Measurements from ENCODE around the gene IFT80. TPM values are rescaled to one million over a fixed set of nuclear protein-coding genes. Genes with fewer than 3 reads are reported as not detected.

IFT80 gene
- total RNA-seq, 6 donors from 2014 or later, result 12.1 to 68.1 (median 28.4) TPM

- no peak for ATAC-seq (ENCODE audit: low FRiP score in 2 of 2)
- Histone ChIP-seq H3K27me3 (peaks cover 0 to 3% (median 0%) of the 10 kb centered on the region in 4 donors), H3K36me3 (no peaks in the 10 kb centered on the region), H3K4me3 (no peak overlapping the region), H3K9me3 (no peaks in the 10 kb centered on the region), H3K27ac (no peak overlapping the region), H3K4me1 (peaks cover 0 to 3% (median 2%) of the 10 kb centered on the region in 4 donors)
- TF ChIP-seq CTCF (IDR thresholded peaks at IDR 0.05), result no peak
- TF ChIP-seq POLR2A (IDR thresholded peaks at IDR 0.05), result no peak
- TF ChIP-seq EP300 (IDR thresholded peaks at IDR 0.05), result no peak
- no peak for TF ChIP-seq POLR2AphosphoS5 (IDR thresholded peaks at IDR 0.05)
- 84 to 100% methylated on average over 1 of the region's 1 CpG for WGBS, 2 donors
- no peak for DNase-seq
These were observed 45.4 kb upstream of the IFT80 start for GRCh38 chr3:160444411-160444810.

GRCh38 chr3:160440687-160441086 lies 41.7 kb upstream of the IFT80 start:
- Histone ChIP-seq H3K4me3 (no peak overlapping the region), H3K4me1 (no peaks in the 10 kb centered on the region), H3K27me3 (no peaks in the 10 kb centered on the region), H3K9me3 (no peaks in the 10 kb centered on the region), H3K27ac (no peak overlapping the region), H3K36me3 (no peaks in the 10 kb centered on the region)
- no peak for ATAC-seq (ENCODE audit: low FRiP score in 2 of 2)
- TF ChIP-seq POLR2AphosphoS5 (IDR thresholded peaks at IDR 0.05) (no peak), CTCF (IDR thresholded peaks at IDR 0.05) (no peak), POLR2A (IDR thresholded peaks at IDR 0.05) (no peak), EP300 (IDR thresholded peaks at IDR 0.05) (no peak)
- WGBS, 2 donors, result 96 to 99% methylated on average over 7 of the region's 7 CpGs
- DNase-seq, result no peak

- Histone ChIP-seq H3K27me3 (no peaks in the 10 kb centered on the region), H3K27ac (no peak overlapping the region), H3K4me3 (no peak overlapping the region), H3K36me3 (peaks cover 4 to 32% (median 7%) of the 10 kb centered on the region in 4 donors), H3K4me1 (no peaks in the 10 kb centered on the region), H3K9me3 (no peaks in the 10 kb centered on the region)
- TF ChIP-seq EP300 (IDR thresholded peaks at IDR 0.05), result no peak
- no peak for TF ChIP-seq POLR2AphosphoS5 (IDR thresholded peaks at IDR 0.05)
- TF ChIP-seq POLR2A (IDR thresholded peaks at IDR 0.05), result no peak
- TF ChIP-seq CTCF (IDR thresholded peaks at IDR 0.05), result no peak
- DNase-seq (no peak), ATAC-seq (ENCODE audit: low FRiP score in 2 of 2) (no peak)
- 84 to 93% methylated on average over 5 of the region's 5 CpGs for WGBS, 2 donors
These were observed 38.0 kb upstream of the IFT80 start for GRCh38 chr3:160437083-160437455.

GRCh38 chr3:160435747-160436146 lies 36.7 kb upstream of the IFT80 start:
- no peaks in the 10 kb centered on the region for H3K4me1 ChIP-seq
- H3K4me3 ChIP-seq, result no peak overlapping the region
- H3K9me3 ChIP-seq, result no peaks in the 10 kb centered on the region
- ATAC-seq (ENCODE audit: low FRiP score in 2 of 2) (no peak), DNase-seq (no peak)
- peaks cover 15 to 45% (median 17%) of the 10 kb centered on the region in 4 donors for H3K36me3 ChIP-seq
- no peak for TF ChIP-seq EP300 (IDR thresholded peaks at IDR 0.05)
- TF ChIP-seq CTCF (IDR thresholded peaks at IDR 0.05), result no peak
- TF ChIP-seq POLR2AphosphoS5 (IDR thresholded peaks at IDR 0.05), result no peak
- no peak for TF ChIP-seq POLR2A (IDR thresholded peaks at IDR 0.05)
- H3K27ac ChIP-seq, result no peak overlapping the region
- no peaks in the 10 kb centered on the region for H3K27me3 ChIP-seq
- 93 to 97% methylated on average over 1 of the region's 1 CpG for WGBS, 2 donors

GRCh38 chr3:160435095-160435494 lies 36.1 kb upstream of the IFT80 start:
- 97 to 100% methylated on average over 2 of the region's 2 CpGs for WGBS, 2 donors

More at GRCh38 chr3:160435095-160435494, 36.1 kb upstream of the IFT80 start:
- no peak for DNase-seq
- no peak for TF ChIP-seq POLR2A (IDR thresholded peaks at IDR 0.05)
- TF ChIP-seq EP300 (IDR thresholded peaks at IDR 0.05), result no peak
- no peak for TF ChIP-seq CTCF (IDR thresholded peaks at IDR 0.05)
- TF ChIP-seq POLR2AphosphoS5 (IDR thresholded peaks at IDR 0.05), result no peak
- H3K36me3 ChIP-seq, result peaks cover 15 to 51% (median 19%) of the 10 kb centered on the region in 4 donors
- no peaks in the 10 kb centered on the region for H3K27me3 ChIP-seq
- H3K9me3 ChIP-seq, result no peaks in the 10 kb centered on the region
- H3K4me3 ChIP-seq, result no peak overlapping the region
- ATAC-seq (ENCODE audit: low FRiP score in 2 of 2), result no peak
- H3K4me1 ChIP-seq, result no peaks in the 10 kb centered on the region
- no peak overlapping the region for H3K27ac ChIP-seq
